Stimulated activated memory B cell treated with anti-CD40 and anti-IgM and Interleukin-4, amounts not matched to agents 10 μg/mL and 1 μg/mL and 100 μg/mL, for 72 hours (primary cell): ENCODE data around the gene EP300.
"Not testable (repeated sequence)": the region's sequence is repeated elsewhere in the genome, so short reads cannot be mapped to it uniquely, and the experiment has no call there.

Source experiments
- ATAC-seq: fragments of 150-1000 bp; cut with Tn5 transposase; 2 replicates; pipeline ENCODE4 v1.10.0; 2021
- H3K27ac Mint-ChIP-seq: one replicate; pipeline ENCODE4 v1.8.0; 2022; ENCODE audit warnings: mild to moderate bottlenecking, mixed read lengths
- H3K27me3 Mint-ChIP-seq: one replicate; pipeline ENCODE4 v1.8.0; 2022; ENCODE audit warnings: mixed read lengths
- H3K36me3 Mint-ChIP-seq: one replicate; pipeline ENCODE4 v1.8.0; 2022; ENCODE audit warnings: mixed read lengths
- H3K4me1 Mint-ChIP-seq: one replicate; pipeline ENCODE4 v1.8.0; 2022; ENCODE audit warnings: mixed read lengths
- H3K4me3 Mint-ChIP-seq: one replicate; pipeline ENCODE4 v1.8.0; 2022; ENCODE audit warnings: mild to moderate bottlenecking, moderate library complexity, mixed read lengths
- H3K9me3 Mint-ChIP-seq: one replicate; pipeline ENCODE4 v1.8.0; 2022; ENCODE audit warnings: mixed read lengths

EP300 gene

DNA sequence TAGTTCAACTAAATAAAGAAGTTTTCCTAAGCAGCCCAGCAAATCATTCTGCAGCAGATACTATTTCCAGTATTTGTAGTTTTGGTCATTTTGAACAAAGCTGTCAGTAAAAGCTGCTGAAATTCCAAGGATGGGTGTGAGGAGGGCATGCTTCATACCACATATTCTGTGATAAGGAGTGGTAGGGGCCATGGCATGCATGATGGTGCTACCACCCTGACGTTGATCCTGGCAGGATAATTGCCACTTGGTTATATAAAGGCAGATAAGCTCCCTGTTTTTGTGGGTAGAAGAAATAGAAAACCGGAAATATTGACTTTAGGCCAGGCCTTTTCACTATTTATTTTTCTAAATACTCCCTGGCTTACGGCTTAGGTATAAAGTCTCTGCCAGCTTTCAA is 79.6 kb downstream of the EP300 start:
- Mint-ChIP-seq H3K27ac (no peak overlapping the region), H3K4me1 (no peaks in the 10 kb centered on the region), H3K9me3 (no peaks in the 10 kb centered on the region), H3K36me3 (peaks cover 66% of the 10 kb centered on the region), H3K4me3 (no peak overlapping the region), H3K27me3 (no peaks in the 10 kb centered on the region)
- ATAC-seq: no peak

DNA sequence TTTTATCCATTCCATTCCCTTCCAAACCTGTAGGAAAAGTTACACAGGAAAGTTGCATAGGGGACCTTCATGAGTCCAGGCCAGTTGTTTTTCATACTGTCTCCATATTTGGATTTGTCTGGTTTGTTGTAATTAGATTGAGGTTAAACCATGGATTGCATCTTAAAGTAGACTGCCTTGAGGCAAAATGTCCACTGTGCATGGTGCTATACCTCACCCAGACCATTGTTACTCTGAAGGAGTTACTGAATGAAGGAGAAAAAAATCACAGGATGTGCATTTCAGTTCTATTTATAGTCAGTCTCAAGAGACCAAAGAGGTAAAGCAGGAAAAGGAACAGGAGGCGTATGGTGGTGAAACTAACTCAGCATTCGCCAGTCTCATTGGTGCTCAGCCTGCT is 83.2 kb downstream of the EP300 start:
- H3K36me3 Mint-ChIP-seq: peaks cover 70% of the 10 kb centered on the region
- no peak for ATAC-seq
- peaks cover 6% of the 10 kb centered on the region for H3K4me1 Mint-ChIP-seq
- H3K27me3 Mint-ChIP-seq: no peaks in the 10 kb centered on the region
- no peak overlapping the region for H3K27ac Mint-ChIP-seq
- no peak overlapping the region for H3K4me3 Mint-ChIP-seq
- H3K9me3 Mint-ChIP-seq: no peaks in the 10 kb centered on the region

DNA sequence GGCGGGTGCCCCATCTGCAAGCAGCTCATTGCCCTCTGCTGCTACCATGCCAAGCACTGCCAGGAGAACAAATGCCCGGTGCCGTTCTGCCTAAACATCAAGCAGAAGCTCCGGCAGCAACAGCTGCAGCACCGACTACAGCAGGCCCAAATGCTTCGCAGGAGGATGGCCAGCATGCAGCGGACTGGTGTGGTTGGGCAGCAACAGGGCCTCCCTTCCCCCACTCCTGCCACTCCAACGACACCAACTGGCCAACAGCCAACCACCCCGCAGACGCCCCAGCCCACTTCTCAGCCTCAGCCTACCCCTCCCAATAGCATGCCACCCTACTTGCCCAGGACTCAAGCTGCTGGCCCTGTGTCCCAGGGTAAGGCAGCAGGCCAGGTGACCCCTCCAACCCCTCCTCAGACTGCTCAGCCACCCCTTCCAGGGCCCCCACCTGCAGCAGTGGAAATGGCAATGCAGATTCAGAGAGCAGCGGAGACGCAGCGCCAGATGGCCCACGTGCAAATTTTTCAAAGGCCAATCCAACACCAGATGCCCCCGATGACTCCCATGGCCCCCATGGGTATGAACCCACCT is 84.7 kb downstream of the EP300 start:
- ATAC-seq: no peak
- Mint-ChIP-seq H3K27ac (no peak overlapping the region), H3K4me3 (no peak overlapping the region), H3K9me3 (peaks cover 3% of the 10 kb centered on the region), H3K36me3 (peaks cover 72% of the 10 kb centered on the region), H3K4me1 (peaks cover 6% of the 10 kb centered on the region), H3K27me3 (no peaks in the 10 kb centered on the region)

DNA sequence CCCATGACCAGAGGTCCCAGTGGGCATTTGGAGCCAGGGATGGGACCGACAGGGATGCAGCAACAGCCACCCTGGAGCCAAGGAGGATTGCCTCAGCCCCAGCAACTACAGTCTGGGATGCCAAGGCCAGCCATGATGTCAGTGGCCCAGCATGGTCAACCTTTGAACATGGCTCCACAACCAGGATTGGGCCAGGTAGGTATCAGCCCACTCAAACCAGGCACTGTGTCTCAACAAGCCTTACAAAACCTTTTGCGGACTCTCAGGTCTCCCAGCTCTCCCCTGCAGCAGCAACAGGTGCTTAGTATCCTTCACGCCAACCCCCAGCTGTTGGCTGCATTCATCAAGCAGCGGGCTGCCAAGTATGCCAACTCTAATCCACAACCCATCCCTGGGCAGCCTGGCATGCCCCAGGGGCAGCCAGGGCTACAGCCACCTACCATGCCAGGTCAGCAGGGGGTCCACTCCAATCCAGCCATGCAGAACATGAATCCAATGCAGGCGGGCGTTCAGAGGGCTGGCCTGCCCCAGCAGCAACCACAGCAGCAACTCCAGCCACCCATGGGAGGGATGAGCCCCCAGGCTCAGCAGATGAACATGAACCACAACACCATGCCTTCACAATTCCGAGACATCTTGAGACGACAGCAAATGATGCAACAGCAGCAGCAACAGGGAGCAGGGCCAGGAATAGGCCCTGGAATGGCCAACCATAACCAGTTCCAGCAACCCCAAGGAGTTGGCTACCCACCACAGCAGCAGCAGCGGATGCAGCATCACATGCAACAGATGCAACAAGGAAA is 85.4 kb downstream of the EP300 start:
- no peak overlapping the region for H3K4me3 Mint-ChIP-seq

DNA sequence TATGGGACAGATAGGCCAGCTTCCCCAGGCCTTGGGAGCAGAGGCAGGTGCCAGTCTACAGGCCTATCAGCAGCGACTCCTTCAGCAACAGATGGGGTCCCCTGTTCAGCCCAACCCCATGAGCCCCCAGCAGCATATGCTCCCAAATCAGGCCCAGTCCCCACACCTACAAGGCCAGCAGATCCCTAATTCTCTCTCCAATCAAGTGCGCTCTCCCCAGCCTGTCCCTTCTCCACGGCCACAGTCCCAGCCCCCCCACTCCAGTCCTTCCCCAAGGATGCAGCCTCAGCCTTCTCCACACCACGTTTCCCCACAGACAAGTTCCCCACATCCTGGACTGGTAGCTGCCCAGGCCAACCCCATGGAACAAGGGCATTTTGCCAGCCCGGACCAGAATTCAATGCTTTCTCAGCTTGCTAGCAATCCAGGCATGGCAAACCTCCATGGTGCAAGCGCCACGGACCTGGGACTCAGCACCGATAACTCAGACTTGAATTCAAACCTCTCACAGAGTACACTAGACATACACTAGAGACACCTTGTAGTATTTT is 86.1 kb downstream of the EP300 start:
- H3K4me3 Mint-ChIP-seq: no peak overlapping the region
- ATAC-seq: no peak
- H3K36me3 Mint-ChIP-seq: peaks cover 61% of the 10 kb centered on the region
- peaks cover 3% of the 10 kb centered on the region for H3K9me3 Mint-ChIP-seq
- H3K27me3 Mint-ChIP-seq: no peaks in the 10 kb centered on the region
- no peak overlapping the region for H3K27ac Mint-ChIP-seq
- peaks cover 6% of the 10 kb centered on the region for H3K4me1 Mint-ChIP-seq

More for the DNA sequence above, 85.4 kb downstream of the EP300 start:
- no peak overlapping the region for H3K27ac Mint-ChIP-seq
- peaks cover 67% of the 10 kb centered on the region for H3K36me3 Mint-ChIP-seq
- H3K4me1 Mint-ChIP-seq: peaks cover 6% of the 10 kb centered on the region
- H3K27me3 Mint-ChIP-seq: no peaks in the 10 kb centered on the region
- no peak for ATAC-seq
- H3K9me3 Mint-ChIP-seq: peaks cover 3% of the 10 kb centered on the region

- H3K36me3 Mint-ChIP-seq: peaks cover 45% of the 10 kb centered on the region
- H3K4me1 Mint-ChIP-seq, H3K27me3 Mint-ChIP-seq, H3K9me3 Mint-ChIP-seq, H3K4me3 Mint-ChIP-seq, ATAC-seq, H3K27ac Mint-ChIP-seq: not testable (repeated sequence)
Observed at GRCh38 chr22:41180362-41180761, 88.0 kb downstream of the EP300 start.

DNA sequence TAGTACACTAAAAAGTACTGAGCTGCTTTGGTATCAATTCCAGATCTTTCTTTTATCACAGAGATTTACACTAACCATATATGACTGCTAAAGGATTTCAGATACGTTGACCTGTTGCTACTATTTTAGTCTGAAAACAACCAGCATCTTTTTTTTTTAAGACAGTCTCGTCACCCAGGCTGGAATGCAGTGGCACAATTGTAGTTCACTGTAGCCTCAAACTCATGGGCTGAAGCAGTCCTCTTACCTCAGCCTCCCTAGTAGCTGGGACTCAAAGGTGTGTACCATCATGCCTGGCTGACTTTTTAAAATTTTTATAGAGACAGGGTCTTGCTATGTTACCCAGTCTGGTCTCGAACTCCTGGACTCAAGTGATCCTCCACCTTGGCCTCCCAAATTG is 88.5 kb downstream of the EP300 start:
- Mint-ChIP-seq H3K4me3 (no peak overlapping the region), H3K27me3 (no peaks in the 10 kb centered on the region), H3K36me3 (peaks cover 41% of the 10 kb centered on the region), H3K9me3 (peaks cover 3% of the 10 kb centered on the region), H3K4me1 (peaks cover 6% of the 10 kb centered on the region), H3K27ac (no peak overlapping the region)
- ATAC-seq: no peak

DNA sequence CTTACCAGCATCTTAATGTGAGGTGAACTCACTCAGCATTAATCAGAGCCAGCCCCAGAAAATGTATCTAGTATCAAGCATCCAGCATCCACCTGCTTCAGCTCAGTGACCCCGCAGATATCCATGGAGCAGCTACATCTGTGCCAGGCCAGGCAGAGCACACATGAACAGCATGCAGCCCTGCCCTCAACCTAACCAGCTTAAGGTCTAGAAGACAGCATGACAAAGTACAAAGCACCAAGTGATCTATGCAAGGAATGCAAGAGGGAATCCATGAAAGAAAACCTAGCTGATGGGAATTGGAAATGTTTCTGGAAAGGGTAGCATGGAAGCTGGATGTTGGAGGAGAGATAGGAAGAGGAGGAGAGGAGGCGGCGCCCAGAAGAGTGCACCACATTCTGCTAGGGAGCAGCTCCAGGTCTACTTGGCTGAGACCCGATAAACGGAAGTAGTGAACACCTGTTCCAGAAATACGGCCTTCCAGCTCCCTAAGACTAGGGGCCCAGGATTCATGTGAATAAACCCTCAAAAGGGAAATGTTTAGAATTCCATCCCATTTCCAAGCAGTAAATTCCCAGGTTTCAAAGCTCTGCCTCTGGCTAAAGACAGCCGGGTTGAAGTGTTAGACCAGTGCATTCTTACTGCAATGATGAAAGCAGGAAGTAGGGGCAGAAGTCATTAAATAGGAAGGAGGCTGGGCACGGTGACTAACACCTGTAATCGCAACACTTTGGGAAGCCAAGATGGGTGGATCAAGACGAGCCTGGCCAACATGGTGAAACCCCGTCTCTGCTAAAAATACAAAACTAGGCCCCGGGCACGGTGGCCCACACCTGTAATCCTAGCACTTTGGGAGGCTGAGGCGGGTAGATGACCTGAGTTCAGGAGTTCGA is 89.2 kb downstream of the EP300 start:
- Mint-ChIP-seq H3K27me3 (no peaks in the 10 kb centered on the region), H3K4me3 (no peak overlapping the region), H3K27ac (no peak overlapping the region), H3K4me1 (peaks cover 6% of the 10 kb centered on the region), H3K36me3 (peaks cover 35% of the 10 kb centered on the region), H3K9me3 (peaks cover 3% of the 10 kb centered on the region)
- no peak for ATAC-seq

DNA sequence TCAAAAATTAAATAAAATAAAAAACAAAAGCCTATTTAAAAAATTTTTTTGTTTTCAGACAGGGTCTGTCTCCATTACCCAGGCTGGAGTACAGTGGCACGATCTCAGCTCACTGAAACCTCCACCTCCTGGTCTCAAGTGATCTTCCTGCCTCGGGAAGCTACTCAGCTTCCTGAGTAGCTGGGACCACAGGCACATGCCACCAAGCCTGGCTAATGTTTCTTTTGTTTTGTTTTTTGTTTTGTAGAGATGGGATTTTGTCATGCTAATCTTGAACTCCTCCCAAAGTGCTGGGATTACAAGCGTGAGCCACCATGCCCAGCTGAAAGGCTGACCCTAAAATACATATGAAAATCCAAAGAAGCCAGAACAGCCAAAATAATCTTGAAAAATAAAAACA is 92.3 kb downstream of the EP300 start:
- Mint-ChIP-seq H3K36me3 (peaks cover 11% of the 10 kb centered on the region), H3K27ac (no peak overlapping the region), H3K4me1 (no peaks in the 10 kb centered on the region), H3K27me3 (no peaks in the 10 kb centered on the region), H3K9me3 (peaks cover 3% of the 10 kb centered on the region), H3K4me3 (no peak overlapping the region)
- no peak for ATAC-seq

DNA sequence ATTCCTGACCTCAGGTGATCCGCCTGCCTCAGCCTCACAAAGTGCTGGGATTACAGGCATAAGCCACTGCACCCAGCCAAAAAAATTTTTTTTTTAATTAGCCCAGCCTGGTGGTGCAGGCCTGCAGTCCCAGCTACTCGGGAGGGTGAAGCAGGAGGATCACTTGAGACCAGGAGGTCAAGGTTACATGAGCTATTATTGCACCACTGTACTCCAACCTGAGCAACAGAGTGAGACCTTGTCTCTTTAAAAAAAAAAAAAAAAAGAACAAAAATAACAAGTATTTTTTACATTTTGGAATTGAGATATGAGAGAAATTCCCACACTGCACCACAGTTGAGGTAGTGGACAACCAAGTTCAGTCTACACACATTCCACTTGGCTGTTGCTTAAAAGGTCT is 99.1 kb downstream of the EP300 start:
- no peak overlapping the region for H3K27ac Mint-ChIP-seq
- H3K36me3 Mint-ChIP-seq: no peaks in the 10 kb centered on the region
- H3K9me3 Mint-ChIP-seq: no peaks in the 10 kb centered on the region
- no peaks in the 10 kb centered on the region for H3K27me3 Mint-ChIP-seq
- no peaks in the 10 kb centered on the region for H3K4me1 Mint-ChIP-seq
- no peak overlapping the region for H3K4me3 Mint-ChIP-seq
- no peak for ATAC-seq

- no peaks in the 10 kb centered on the region for H3K27me3 Mint-ChIP-seq
- peaks cover 11% of the 10 kb centered on the region for H3K4me1 Mint-ChIP-seq
- H3K9me3 Mint-ChIP-seq: no peaks in the 10 kb centered on the region
- no peak for ATAC-seq
- no peaks in the 10 kb centered on the region for H3K36me3 Mint-ChIP-seq
- H3K27ac Mint-ChIP-seq: no peak overlapping the region
- no peak overlapping the region for H3K4me3 Mint-ChIP-seq
Observed at GRCh38 chr22:41193829-41194228, 101.4 kb downstream of the EP300 start.

- peak; percentile 94 for ATAC-seq
- no peaks in the 10 kb centered on the region for H3K36me3 Mint-ChIP-seq
Observed at GRCh38 chr22:41197038-41197972, 104.9 kb downstream of the EP300 start.

DNA sequence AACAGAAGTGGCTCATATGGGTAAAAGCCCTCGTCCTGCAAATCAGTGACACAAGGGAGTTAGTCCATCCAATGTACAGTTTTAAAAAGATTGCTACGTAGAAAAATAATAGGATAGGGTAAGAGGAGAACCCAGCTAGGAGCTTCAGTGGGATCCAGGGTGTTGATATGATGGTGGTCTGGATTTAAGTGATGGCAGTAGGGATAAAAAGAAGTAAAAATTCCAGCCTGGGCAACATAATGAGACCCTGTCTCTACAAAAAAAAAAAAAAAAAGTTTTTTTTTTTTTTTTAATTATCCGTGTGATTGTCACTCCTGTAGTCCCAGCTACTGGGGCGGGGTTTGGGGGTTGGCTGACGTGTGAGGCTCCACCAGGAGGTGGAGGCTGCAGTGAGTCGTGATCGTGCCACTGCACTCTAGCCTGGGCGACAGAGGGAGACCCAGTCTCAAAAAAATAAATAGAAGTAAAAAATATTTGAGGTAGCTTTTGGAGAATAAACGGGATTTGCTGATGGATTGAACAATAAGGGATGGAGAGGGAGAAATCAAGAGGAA is 105.7 kb downstream of the EP300 start:
- peak; percentile 57 for ATAC-seq
- H3K9me3 Mint-ChIP-seq: no peaks in the 10 kb centered on the region
- H3K27ac Mint-ChIP-seq: no peak overlapping the region
- peaks cover 14% of the 10 kb centered on the region for H3K27me3 Mint-ChIP-seq
- peaks cover 11% of the 10 kb centered on the region for H3K4me1 Mint-ChIP-seq
- no peaks in the 10 kb centered on the region for H3K36me3 Mint-ChIP-seq
- peak overlapping the region; percentile 86 for H3K4me3 Mint-ChIP-seq

More at GRCh38 chr22:41197038-41197972, 104.9 kb downstream of the EP300 start:
- Mint-ChIP-seq H3K4me3 (peak overlapping the region; percentile 86), H3K9me3 (no peaks in the 10 kb centered on the region), H3K27me3 (peaks cover 10% of the 10 kb centered on the region), H3K27ac (peak overlapping the region; percentile 27), H3K4me1 (peaks cover 11% of the 10 kb centered on the region)

- ATAC-seq: no peak
- Mint-ChIP-seq H3K9me3 (no peaks in the 10 kb centered on the region), H3K4me3 (no peak overlapping the region), H3K27ac (no peak overlapping the region), H3K36me3 (peaks cover 6% of the 10 kb centered on the region), H3K27me3 (peaks cover 21% of the 10 kb centered on the region), H3K4me1 (peaks cover 26% of the 10 kb centered on the region)
Observed at GRCh38 chr22:41201141-41201540, 108.7 kb downstream of the EP300 start.
